Activated CD4-positive, CD25-positive, alpha-beta regulatory T cell (primary cell): Measurements from ENCODE around the gene SSX2IP.
"Not testable (repeated sequence)": the region's sequence is repeated elsewhere in the genome, so short reads cannot be mapped to it uniquely, and the experiment has no call there.

Source experiments
- DNase-seq, 4 experiments: peaks; one replicate each; lab custom pipeline; 2025; lab: John Stamatoyannopoulos, UW

The SSX2IP gene

DNA sequence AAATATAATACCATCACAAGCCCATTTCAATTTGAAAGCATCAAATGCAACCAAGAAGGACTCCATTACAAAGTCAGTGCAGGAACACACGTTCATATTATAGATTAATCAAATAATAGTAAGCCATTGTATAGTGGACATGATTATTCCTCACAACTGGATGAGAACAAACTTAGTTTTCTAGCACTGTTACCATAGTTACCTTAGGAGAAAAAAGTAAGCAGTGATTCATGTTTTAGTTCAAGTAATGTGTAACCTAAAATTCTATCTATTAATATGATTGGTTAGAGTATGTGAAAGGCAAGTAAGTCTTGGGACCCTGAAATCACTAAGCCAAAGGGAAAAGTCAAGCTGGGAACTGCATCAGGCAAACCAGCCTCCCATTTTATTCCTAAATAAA lies 15.2 kb downstream of the SSX2IP start:
- DNase-seq: no peak

DNA sequence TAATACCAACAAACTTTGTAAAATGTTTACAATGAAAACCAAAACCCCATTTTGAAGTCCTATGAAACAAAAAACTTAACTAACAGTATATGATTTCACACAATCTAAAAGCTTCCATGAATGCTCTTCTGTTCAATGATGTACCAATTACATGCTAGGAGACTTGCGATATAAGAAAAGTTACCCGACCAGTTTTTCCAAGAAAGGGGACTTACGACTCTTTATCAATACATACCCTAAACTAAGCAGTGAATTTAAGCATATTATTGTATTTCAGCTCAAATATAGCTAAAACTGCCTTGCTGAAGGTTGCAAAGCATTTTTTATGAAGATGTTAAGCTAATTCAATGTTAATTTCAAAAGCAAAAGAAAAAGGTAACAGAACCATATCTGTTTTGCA lies 15.6 kb downstream of the SSX2IP start:
- no peak for DNase-seq

GRCh38 chr1:84674021-84674420 lies 16.2 kb downstream of the SSX2IP start:
- DNase-seq: no peak

- DNase-seq: no peak
These were observed 18.0 kb downstream of the SSX2IP start for GRCh38 chr1:84672080-84672854.

GRCh38 chr1:84669831-84670230 lies 20.4 kb downstream of the SSX2IP start:
- DNase-seq: no peak

GRCh38 chr1:84668185-84668584 lies 22.1 kb downstream of the SSX2IP start:
- DNase-seq: no peak

- no peak for DNase-seq
These were observed 24.5 kb downstream of the SSX2IP start for GRCh38 chr1:84665703-84666317.

- no peak for DNase-seq
These were observed 37.1 kb downstream of the SSX2IP start for GRCh38 chr1:84653130-84653677.

DNA sequence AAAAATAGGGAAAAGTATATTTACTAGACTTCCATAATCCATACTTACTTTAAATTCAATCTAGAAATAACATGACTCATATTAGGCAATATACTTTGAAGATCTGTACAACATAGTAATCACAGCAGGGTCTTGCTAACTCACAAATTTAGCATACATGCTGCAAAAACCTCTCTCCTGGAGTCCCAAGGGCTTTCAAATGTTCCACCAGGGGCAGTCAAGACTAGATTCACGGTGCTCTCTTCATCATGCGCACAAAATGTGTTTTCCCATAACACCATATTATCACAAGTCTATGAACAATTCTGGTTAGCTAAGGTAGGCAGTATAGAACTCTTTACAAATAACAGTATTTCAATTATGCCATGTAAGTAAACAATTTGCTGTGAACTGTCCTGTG lies 45.8 kb downstream of the SSX2IP start:
- no peak for DNase-seq

- no peak for DNase-seq
These were observed 47.1 kb downstream of the SSX2IP start for GRCh38 chr1:84643183-84643582.

DNA sequence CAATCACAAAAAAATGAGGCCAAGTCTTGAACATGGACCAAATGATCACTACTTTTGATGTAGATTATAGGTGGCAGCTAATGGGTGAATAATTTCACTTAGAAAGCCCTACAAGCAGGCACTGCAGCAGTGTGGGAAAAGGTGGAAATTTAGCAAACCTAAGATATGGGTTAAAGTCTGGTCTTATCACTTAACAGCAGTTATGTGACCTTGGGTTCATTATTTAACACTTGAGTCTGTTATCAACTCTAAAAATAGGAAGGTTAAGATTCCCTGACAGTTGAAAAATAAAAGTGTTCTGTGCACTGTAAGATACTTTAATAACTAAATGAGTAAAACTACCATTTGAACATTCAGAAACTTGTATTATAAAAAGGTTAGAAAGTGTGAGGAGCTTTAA lies 47.5 kb downstream of the SSX2IP start:
- no peak for DNase-seq

DNA sequence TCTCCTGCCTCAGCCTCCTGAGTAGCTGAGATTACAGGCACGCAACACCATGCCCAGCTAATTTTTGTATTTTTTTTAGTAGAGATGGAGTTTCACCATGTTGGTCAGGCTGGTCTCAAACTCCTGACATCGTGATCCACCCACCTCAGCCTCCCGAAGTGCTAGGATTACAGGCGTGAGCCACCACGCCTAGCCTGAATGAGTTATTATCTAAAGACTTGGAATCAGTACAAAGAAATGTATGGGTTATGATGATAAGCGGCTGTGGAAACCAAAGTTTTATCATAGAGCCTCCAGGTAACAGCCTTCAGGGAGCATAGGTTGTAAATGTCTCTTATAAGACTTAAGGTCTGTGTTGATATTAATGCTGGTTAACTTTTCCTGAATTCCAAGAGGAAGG lies 50.5 kb downstream of the SSX2IP start:
- DNase-seq: not testable (repeated sequence)

DNA sequence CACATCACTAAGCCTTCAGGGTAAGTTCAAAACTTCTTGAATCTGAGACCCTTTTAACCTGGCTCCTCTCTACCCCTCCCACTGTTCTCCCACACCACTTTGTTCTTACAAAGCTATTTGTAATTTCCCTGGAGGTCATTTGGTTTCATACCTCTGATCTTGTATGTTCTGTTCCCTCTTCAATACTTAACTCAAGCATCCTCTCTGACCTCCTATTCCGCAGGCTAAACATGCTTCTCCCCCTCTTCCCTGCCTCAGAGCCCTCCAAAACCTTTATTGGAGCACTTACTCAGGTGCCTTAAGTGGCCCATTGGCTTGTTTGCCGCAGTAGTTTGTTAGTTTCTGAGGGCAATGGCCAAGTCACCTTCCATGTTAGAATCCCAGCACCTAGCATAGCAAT lies 54.8 kb downstream of the SSX2IP start:
- DNase-seq: no peak

GRCh38 chr1:84634536-84635205 lies 55.6 kb downstream of the SSX2IP start:
- no peak for DNase-seq

DNA sequence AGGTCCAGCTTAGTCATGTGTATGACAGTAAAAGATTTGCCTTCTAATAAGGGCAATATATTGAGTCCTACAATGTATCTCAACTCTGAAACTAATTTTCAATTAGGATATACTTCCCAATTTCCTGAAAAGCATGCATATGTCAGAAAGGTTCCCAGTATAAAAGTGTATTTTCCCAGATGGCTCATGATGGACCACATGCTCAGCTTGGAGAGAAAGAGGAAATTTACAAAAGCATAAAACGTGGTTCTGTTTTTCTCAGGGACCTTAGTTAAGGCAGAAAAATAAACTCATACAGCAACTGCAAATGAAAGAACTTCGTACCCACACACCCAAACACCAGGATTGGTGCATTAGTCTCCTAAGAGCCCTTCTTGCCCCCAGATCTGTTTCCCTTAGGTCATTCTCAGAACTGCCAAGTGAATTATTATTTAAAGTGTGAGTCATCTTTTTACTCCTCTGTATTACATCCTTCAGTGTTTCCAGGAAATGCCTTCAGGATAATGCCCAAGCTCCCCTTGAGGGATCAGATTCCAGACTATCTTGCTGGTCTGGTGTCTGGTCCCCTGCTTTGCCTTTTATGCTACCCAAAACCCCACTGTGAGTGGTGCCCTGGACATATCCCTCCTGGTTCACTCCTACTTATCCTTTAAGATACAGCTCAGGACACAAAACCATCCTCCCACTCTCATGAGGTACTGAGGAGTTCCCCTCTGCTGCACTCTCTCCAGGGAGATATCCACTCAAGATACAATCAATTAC lies 57.4 kb downstream of the SSX2IP start:
- DNase-seq: no peak

- DNase-seq: no peak
These were observed 58.1 kb downstream of the SSX2IP start for GRCh38 chr1:84632137-84632536.

DNA sequence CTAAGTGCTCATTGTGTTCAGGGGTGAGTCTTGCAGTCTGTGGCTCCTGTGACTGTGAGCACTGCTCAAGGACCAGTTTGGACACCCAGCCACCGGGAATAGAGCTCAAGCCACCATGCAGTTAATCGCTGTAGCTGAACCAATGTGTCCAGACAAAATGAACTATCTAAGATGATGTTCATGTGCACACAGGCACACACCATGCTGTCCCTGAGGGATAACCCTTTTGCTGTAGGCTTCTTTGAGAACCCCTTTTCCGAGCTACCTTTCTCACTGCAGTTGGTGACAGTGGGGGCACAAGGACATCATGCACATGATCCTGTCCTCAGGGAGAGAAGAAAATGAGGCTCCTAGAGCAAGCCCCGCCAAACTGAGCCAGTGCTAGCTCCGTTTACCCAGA lies 65.4 kb downstream of the SSX2IP start:
- DNase-seq: no peak

DNA sequence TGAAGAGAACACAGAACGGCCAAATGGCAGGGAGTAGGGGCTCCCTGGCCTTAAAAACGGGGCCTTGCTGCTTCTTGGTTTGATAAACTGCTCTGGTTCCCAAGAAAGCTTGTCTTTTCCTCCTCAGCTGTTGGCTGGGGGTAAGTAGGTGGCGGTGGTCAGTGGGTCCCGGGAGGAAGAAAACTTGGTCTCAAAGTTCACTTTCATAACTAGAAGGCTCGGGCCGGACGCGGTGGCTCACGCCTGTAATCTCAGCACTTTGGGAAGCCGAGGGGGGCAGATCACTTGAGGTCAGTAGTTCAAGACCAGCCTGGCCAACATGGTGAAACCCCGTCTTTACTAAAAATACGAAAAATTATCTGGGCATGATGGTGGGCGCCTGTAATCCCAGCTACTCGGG lies 68.7 kb downstream of the SSX2IP start:
- no peak for DNase-seq

DNA sequence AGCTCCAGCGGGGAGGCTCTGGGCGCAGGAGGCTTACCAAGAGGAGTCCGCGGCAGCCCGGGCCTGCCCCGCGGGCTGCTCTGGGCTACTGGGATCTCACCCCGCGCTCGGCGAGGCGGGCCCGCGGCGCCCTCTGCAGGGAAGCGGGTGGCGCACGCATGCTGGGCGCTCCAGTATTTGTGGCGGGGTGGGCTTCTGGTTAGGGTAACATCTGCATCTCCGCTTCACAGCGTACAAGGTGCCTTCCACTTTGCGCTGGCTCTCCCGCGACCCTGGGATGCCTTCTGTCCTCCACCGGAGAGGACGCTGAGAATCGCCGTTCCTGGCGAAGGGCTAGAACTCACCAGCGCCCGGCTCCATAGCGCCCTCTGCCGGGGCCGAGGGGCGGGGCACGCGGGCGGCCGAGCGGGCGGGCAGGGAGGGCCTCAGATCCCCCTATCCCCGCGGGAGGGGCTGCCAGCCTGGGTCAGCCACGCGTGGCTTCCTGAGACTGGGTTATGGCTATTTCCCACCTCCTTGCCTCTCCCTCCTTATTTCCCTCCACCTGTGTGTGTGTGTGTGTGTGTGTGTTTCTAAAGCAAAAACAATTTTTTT lies 69.4 kb downstream of the SSX2IP start:
- peak; percentile 57 to 68 (median 64) for DNase-seq

- peak in 2 of 4 experiments; percentile 18 to 50 for DNase-seq
These were observed 70.7 kb downstream of the SSX2IP start for GRCh38 chr1:84619383-84620102.

DNA sequence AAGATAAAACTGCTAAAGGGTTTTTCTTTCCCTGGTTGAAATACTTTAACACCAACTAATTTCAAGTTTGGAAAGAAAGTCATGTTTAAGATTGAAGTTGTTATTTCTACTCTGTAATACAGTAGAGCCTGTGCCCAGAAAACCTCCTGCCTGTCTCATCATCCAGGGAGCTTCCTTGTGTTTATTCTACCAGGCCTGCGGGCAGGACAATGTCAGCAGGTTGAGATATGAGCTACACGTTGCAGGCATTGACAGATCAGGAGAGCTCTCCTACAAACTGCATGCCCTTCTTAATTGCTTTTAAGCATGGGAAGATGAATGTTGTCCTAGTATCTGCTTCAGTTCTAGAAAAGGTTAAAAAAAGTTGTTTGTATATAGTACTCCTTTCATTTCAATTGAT lies 72.9 kb downstream of the SSX2IP start:
- DNase-seq: no peak
